K562 (cell line): ENCODE results near the gene PRDM15.

ENCODE experiments used
- DPF2 ChIP-seq: fragments of 450-650 bp; IDR thresholded peaks from 2 replicates; pipeline ENCODE4 v1.6.1; 2016
- KLF16 ChIP-seq: IDR thresholded peaks from 2 replicates; pipeline ENCODE4 v1.6.1; 2016; ENCODE audit warnings: antibody characterized with exemption
- SMAD1 ChIP-seq: fragments of 150-350 bp; IDR thresholded peaks from 2 replicates; pipeline ENCODE4 v1.6.1; 2014; ENCODE audit warnings: low read length, low read depth; ENCODE audit not compliant: partially characterized antibody
- SMARCB1 ChIP-seq: IDR thresholded peaks from 2 replicates; pipeline ENCODE4 v1.6.1; 2011; ENCODE audit warnings: improper control_type of control experiment, low read depth; ENCODE audit not compliant: insufficient read length
- ZBTB17 ChIP-seq: fragments of 450-650 bp; formaldehyde crosslinking; IDR thresholded peaks from 2 replicates; pipeline ENCODE4 v1.4.0; 2020; ENCODE audit warnings: mild to moderate bottlenecking
- ZFP36 ChIP-seq: fragments of 150-350 bp; IDR thresholded peaks from 2 replicates; pipeline ENCODE4 v1.6.1; 2018; ENCODE audit warnings: low read length, low read depth; ENCODE audit not compliant: partially characterized antibody
- ZNF354B ChIP-seq: fragments of 250-450 bp; sonication (Bioruptor Pico); IDR thresholded peaks from 2 replicates; pipeline ENCODE4 v1.4.0; 2020
- ZZZ3 ChIP-seq: fragments of 450-650 bp; IDR thresholded peaks from 2 replicates; pipeline ENCODE4 v1.6.1; 2016; ENCODE audit warnings: antibody characterized with exemption, mild to moderate bottlenecking, moderate library complexity
- TF ChIP-seq, protein P1 (sequence below): sonication (generic); formaldehyde crosslinking; IDR thresholded peaks from 2 replicates; pipeline ENCODE4 v1.9.0; 2022; ENCODE audit warnings: mild to moderate bottlenecking, missing genetic modification reagents
- TF ChIP-seq, protein P2 (sequence below), 3 experiments: IDR thresholded peaks in 2 of 3; conservative IDR thresholded peaks in 1 of 3; 2 replicates each; pipeline ENCODE4 v1.5.1; 2011 to 2012; ENCODE audit warnings: low read length in 3 of 3, mild to moderate bottlenecking in 3 of 3, control low read depth in 2 of 3, improper control_type of control experiment in 1 of 3, inconsistent platforms in 1 of 3, low read depth in 1 of 3, mixed read lengths in 1 of 3, moderate library complexity in 1 of 3; ENCODE audit not compliant: insufficient read depth in 2 of 3

DNA sequence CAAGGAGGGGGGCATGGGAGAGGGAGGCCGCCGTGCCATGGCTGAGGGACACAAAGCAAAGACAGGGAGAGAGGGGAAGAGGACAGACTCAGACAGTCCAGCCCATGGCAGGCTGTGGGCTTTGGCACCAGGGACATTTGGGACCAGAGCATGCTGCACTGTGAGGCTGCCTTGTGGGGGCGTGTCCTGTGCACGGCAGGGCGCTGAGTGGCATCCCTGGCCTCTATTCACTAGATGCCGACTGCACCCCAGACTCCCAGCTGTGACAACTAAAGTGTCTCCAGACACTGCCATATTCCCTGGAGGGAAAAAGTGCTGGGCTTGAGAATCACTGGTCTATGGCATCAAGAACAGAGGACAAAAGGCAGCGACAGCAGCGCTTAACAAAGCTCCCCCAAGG is 18.6 kb upstream of the PRDM15 start:
- no peak for TF ChIP-seq DPF2
- TF ChIP-seq ZFP36: no peak
- TF ChIP-seq SMAD1: no peak
- TF ChIP-seq ZZZ3: no peak
- no peak for TF ChIP-seq ZBTB17
- no peak for TF ChIP-seq KLF16
- TF ChIP-seq SMARCB1: no peak
- TF ChIP-seq, protein P1, sequence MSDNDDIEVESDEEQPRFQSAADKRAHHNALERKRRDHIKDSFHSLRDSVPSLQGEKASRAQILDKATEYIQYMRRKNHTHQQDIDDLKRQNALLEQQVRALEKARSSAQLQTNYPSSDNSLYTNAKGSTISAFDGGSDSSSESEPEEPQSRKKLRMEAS (CRISPR knock-in tag): no peak
- TF ChIP-seq ZNF354B: no peak
- TF ChIP-seq, protein P2, sequence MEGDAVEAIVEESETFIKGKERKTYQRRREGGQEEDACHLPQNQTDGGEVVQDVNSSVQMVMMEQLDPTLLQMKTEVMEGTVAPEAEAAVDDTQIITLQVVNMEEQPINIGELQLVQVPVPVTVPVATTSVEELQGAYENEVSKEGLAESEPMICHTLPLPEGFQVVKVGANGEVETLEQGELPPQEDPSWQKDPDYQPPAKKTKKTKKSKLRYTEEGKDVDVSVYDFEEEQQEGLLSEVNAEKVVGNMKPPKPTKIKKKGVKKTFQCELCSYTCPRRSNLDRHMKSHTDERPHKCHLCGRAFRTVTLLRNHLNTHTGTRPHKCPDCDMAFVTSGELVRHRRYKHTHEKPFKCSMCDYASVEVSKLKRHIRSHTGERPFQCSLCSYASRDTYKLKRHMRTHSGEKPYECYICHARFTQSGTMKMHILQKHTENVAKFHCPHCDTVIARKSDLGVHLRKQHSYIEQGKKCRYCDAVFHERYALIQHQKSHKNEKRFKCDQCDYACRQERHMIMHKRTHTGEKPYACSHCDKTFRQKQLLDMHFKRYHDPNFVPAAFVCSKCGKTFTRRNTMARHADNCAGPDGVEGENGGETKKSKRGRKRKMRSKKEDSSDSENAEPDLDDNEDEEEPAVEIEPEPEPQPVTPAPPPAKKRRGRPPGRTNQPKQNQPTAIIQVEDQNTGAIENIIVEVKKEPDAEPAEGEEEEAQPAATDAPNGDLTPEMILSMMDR (IDR thresholded peaks at IDR 0.05 in 2 of 3, conservative IDR thresholded peaks at IDR 0.05 in 1 of 3; ENCODE audit: insufficient read depth in 2 of 3, low read depth in 1 of 3, low read length in 3 of 3): no peak
